Measurements from ENCODE around the gene KCNN1. TPM values are rescaled to one million over a fixed set of nuclear protein-coding genes. Genes with fewer than 3 reads are reported as not detected.

KCNN1 gene
- total and polyA plus RNA-seq, 9 of the 15 experiments (the other 6 are each of a cell fraction or from before 2014, with no cell fraction given) = 0.01 to 6.2 (median 0.72) TPM

DNA sequence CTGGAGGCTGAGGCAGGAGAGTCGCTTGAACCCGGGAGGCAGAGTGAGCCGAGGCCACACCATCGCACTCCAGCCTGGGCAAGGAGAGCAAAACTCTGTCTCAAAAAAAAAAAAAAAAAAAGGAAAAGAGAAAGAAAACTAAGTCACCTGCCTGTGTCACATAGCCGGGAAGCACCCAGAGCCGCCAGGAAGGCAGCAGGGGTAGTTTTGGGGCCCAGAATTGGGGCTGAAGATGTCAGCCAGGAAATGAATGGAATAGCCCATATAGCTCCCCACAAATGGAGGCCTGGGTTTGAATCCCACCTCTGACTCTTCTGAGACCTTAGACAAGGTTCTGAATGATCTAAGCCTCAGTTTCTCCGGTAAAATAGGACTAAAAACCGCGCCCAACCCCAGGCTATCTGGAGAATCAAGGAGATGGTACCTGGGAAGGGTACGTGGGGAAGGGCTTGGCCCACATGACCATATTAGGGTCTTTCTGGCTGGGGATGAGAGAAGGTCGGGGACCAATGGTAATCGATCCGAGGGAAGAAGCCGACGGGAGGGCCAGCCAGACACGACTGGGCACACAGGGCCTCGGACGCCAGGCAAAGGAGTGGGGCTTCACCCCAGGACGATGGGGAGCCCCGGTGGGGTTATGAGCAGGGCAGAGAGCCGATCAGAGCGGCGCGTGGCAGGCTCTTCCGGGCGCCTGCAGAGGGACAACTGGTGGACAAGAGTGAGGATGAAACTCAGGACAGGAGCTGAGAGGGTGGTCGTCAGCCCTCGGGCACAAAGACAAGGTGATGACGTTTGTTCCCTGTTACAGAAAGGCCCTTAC, 19.7 kb upstream of the KCNN1 start:
- BruUV-seq (replicated peaks) = no TSS peak
- ATAC-seq = peak; percentile 16
- Histone ChIP-seq H3K27me3 (ENCODE audit: control insufficient read depth in 2 of 2, insufficient read depth in 2 of 2, low read length in 2 of 2) (no peaks in the 10 kb centered on the region), H3K9me1 (ENCODE audit: control insufficient read depth, insufficient read depth, low read length) (no peaks in the 10 kb centered on the region), H3K9me3 (replicated peaks; ENCODE audit: control insufficient read depth, insufficient read depth, low read depth, low read length) (no peaks in the 10 kb centered on the region), H3K27ac (ENCODE audit: extremely low read depth, low read depth, low read length) (peak overlapping the region; percentile 55; the same call in 2 of the 3 replicates), H3K9ac (ENCODE audit: insufficient read depth in 1 of 2, low read depth in 2 of 2, low read length in 2 of 2) (peak overlapping the region; percentile 57 to 88; a peak in 3 of 4 replicates), H4K20me1 (replicated peaks; ENCODE audit: control insufficient read depth, insufficient read depth, low read length) (no peaks in the 10 kb centered on the region), H3K36me3 (ENCODE audit: control insufficient read depth, insufficient read depth, low read length) (peaks cover 14% of the 10 kb centered on the region; the same call in 2 of the 3 replicates), H2AFZ (ENCODE audit: low read depth, low read length) (peak overlapping the region; percentile 75), H3K79me2 (ENCODE audit: control insufficient read depth, insufficient read depth, low read length) (no peaks in the 10 kb centered on the region), H3K4me2 (ENCODE audit: insufficient read depth, low read length) (peak overlapping the region; percentile 86), H3K4me1 (replicated peaks in 1 of 2; ENCODE audit: control insufficient read depth in 2 of 2, insufficient read depth in 2 of 2, low read length in 2 of 2) (peaks cover 58 to 80% of the 10 kb centered on the region in 2 experiments), H3K4me3 (peak overlapping the region; percentile 32)
- POLR2A ChIA-PET = interaction anchor here (0.8 to 1.2 kb wide), 2 partner anchors 15 to 88 kb away, joined by 3 read pairs; partner anchors contain the start of genes CCDC124 and RPL18A
- WGBS (ENCODE audit: insufficient coverage, low coverage, missing lambda C conversion rate) = 21% methylated on average over 27 of the region's 29 CpGs
- no peak for FAIRE-seq
- CTCF ChIA-PET (ENCODE audit: low intra/inter-chr PET ratio) = interaction anchor here (1.6 to 2.8 kb wide), 2 partner anchors 50 to 112 kb away, joined by 5 to 26 read pairs; no protein-coding TSS in a partner anchor
- intact Hi-C loops (cut with micrococcal nuclease) (loop anchor here (2.0 to 10.0 kb wide), 2 partner anchors 50 to 208 kb away; partner anchors contain the start of gene PIK3R2), in situ Hi-C loops (cut with MboI) (loop anchor here (10.0 kb wide), 1 partner anchor 48 kb away; no protein-coding TSS in a partner anchor)
- DNase-seq (ENCODE audit: extremely low read depth in 1 of 4, low spot score in 3 of 4) = no peak
- TF ChIP-seq PTBP1 (IDR thresholded peaks at IDR 0.05; ENCODE audit: low read depth, low read length) (no peak), SAP30 (IDR thresholded peaks at IDR 0.05; ENCODE audit: borderline replicate concordance, insufficient read depth, low read depth, low read length, poor library complexity, severe bottlenecking) (peak; percentile 49), ZFX (CRISPR knock-in tag; IDR thresholded peaks at IDR 0.05) (no peak), HEY1 (CRISPR knock-in tag; IDR thresholded peaks at IDR 0.05; ENCODE audit: borderline replicate concordance) (no peak), NR4A1 (CRISPR knock-in tag; IDR thresholded peaks at IDR 0.05) (no peak), NR4A1 (tag; IDR thresholded peaks at IDR 0.05) (no peak), CREBBP (IDR thresholded peaks at IDR 0.05; ENCODE audit: low read depth, low read length) (no peak), MTF1 (CRISPR knock-in tag; IDR thresholded peaks at IDR 0.05; ENCODE audit: borderline replicate concordance) (no peak), ZNF76 (CRISPR knock-in tag; IDR thresholded peaks at IDR 0.05; ENCODE audit: borderline replicate concordance) (no peak), ZNF445 (CRISPR knock-in tag; IDR thresholded peaks at IDR 0.05; ENCODE audit: low read depth) (no peak), ZBTB17 (CRISPR knock-in tag; IDR thresholded peaks at IDR 0.05) (no peak), SP1 (CRISPR knock-in tag; IDR thresholded peaks at IDR 0.05) (peak; percentile 30; the same call in 1 of the 2 replicates), ZNF583 (CRISPR knock-in tag; IDR thresholded peaks at IDR 0.05) (no peak)
- TF ChIP-seq, protein P1, sequence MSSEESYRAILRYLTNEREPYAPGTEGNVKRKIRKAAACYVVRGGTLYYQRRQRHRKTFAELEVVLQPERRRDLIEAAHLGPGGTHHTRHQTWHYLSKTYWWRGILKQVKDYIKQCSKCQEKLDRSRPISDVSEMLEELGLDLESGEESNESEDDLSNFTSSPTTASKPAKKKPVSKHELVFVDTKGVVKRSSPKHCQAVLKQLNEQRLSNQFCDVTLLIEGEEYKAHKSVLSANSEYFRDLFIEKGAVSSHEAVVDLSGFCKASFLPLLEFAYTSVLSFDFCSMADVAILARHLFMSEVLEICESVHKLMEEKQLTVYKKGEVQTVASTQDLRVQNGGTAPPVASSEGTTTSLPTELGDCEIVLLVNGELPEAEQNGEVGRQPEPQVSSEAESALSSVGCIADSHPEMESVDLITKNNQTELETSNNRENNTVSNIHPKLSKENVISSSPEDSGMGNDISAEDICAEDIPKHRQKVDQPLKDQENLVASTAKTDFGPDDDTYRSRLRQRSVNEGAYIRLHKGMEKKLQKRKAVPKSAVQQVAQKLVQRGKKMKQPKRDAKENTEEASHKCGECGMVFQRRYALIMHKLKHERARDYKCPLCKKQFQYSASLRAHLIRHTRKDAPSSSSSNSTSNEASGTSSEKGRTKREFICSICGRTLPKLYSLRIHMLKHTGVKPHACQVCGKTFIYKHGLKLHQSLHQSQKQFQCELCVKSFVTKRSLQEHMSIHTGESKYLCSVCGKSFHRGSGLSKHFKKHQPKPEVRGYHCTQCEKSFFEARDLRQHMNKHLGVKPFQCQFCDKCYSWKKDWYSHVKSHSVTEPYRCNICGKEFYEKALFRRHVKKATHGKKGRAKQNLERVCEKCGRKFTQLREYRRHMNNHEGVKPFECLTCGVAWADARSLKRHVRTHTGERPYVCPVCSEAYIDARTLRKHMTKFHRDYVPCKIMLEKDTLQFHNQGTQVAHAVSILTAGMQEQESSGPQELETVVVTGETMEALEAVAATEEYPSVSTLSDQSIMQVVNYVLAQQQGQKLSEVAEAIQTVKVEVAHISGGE (CRISPR knock-in tag; IDR thresholded peaks at IDR 0.05) = no peak
- TF ChIP-seq, protein P2, sequence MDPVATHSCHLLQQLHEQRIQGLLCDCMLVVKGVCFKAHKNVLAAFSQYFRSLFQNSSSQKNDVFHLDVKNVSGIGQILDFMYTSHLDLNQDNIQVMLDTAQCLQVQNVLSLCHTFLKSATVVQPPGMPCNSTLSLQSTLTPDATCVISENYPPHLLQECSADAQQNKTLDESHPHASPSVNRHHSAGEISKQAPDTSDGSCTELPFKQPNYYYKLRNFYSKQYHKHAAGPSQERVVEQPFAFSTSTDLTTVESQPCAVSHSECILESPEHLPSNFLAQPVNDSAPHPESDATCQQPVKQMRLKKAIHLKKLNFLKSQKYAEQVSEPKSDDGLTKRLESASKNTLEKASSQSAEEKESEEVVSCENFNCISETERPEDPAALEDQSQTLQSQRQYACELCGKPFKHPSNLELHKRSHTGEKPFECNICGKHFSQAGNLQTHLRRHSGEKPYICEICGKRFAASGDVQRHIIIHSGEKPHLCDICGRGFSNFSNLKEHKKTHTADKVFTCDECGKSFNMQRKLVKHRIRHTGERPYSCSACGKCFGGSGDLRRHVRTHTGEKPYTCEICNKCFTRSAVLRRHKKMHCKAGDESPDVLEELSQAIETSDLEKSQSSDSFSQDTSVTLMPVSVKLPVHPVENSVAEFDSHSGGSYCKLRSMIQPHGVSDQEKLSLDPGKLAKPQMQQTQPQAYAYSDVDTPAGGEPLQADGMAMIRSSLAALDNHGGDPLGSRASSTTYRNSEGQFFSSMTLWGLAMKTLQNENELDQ (CRISPR knock-in tag; IDR thresholded peaks at IDR 0.05; ENCODE audit: borderline replicate concordance) = no peak

Data from K562 (cell line).